HS-5 (cell line): ENCODE data around the gene CES2.
"Not testable (repeated sequence)": the region's sequence is repeated elsewhere in the genome, so short reads cannot be mapped to it uniquely, and the experiment has no call there.

ENCODE experiments used
- DNase-seq: peaks from one replicate; pipeline ENCODE4 v3.0.0-alpha.2; 2012; ENCODE audit warnings: low read depth

CES2 gene

GRCh38 chr16:66936889-66937554 lies 1.7 kb downstream of the CES2 start:
- no peak for DNase-seq

- DNase-seq = no peak
These were observed 2.5 kb downstream of the CES2 start for GRCh38 chr16:66937725-66938337.

- DNase-seq = no peak
These were observed 4.0 kb downstream of the CES2 start for GRCh38 chr16:66939366-66939765.

GRCh38 chr16:66940236-66940635 lies 4.9 kb downstream of the CES2 start:
- DNase-seq = no peak

GRCh38 chr16:66942981-66943380 lies 7.7 kb downstream of the CES2 start:
- no peak for DNase-seq

GRCh38 chr16:66943426-66944053 lies 8.2 kb downstream of the CES2 start:
- no peak for DNase-seq

- DNase-seq = no peak
These were observed 8.7 kb downstream of the CES2 start for GRCh38 chr16:66944054-66944441.

GRCh38 chr16:66944971-66945370 lies 9.7 kb downstream of the CES2 start:
- not testable (repeated sequence) for DNase-seq

- DNase-seq = no peak
These were observed 10.6 kb downstream of the CES2 start for GRCh38 chr16:66945939-66946338.

- DNase-seq = no peak
These were observed 11.2 kb downstream of the CES2 start for GRCh38 chr16:66946541-66946940.

GRCh38 chr16:66946974-66947301 lies 11.6 kb downstream of the CES2 start:
- no peak for DNase-seq

GRCh38 chr16:66947302-66948065 lies 12.2 kb downstream of the CES2 start:
- peak; percentile 79 for DNase-seq

GRCh38 chr16:66948134-66948836 lies 13.0 kb downstream of the CES2 start:
- DNase-seq = no peak

- no peak for DNase-seq
These were observed 13.5 kb downstream of the CES2 start for GRCh38 chr16:66948837-66949225.

- DNase-seq = no peak
These were observed 14.2 kb downstream of the CES2 start for GRCh38 chr16:66949472-66949871.

- no peak for DNase-seq
These were observed 15.1 kb downstream of the CES2 start for GRCh38 chr16:66950437-66950836.

- no peak for DNase-seq
These were observed 15.9 kb downstream of the CES2 start for GRCh38 chr16:66950971-66951790.

- DNase-seq = no peak
These were observed 17.3 kb downstream of the CES2 start for GRCh38 chr16:66952430-66953110.

GRCh38 chr16:66953462-66954096 lies 18.3 kb downstream of the CES2 start:
- DNase-seq = no peak

- no peak for DNase-seq
These were observed 18.9 kb downstream of the CES2 start for GRCh38 chr16:66954097-66954659.
